Hepatocyte (in vitro differentiated cells): ENCODE results near the gene CHRNA4. TPM values are rescaled to one million over a fixed set of nuclear protein-coding genes. Genes with fewer than 3 reads are reported as not detected.
A peak's percentile ranks its signal among the peaks of the same experiment; 100 is the strongest.

Experiments used
- DNase-seq: peaks from one replicate; pipeline ENCODE4 v3.0.0-alpha.2; 2016; ENCODE audit warnings: low spot score
- H2AFZ ChIP-seq: fragments of 200-600 bp; sonication (generic); 2 replicates; pipeline ENCODE4 v1.6.0; 2016; ENCODE audit warnings: antibody characterized with exemption, mild to moderate bottlenecking
- H3K27ac ChIP-seq: fragments of 200-600 bp; sonication (generic); 2 replicates; pipeline ENCODE4 v1.5.1; 2016; ENCODE audit warnings: mild to moderate bottlenecking
- H3K27me3 ChIP-seq: fragments of 200-600 bp; sonication (generic); 2 replicates; pipeline ENCODE4 v1.6.1; 2016
- H3K36me3 ChIP-seq: fragments of 200-600 bp; sonication (generic); replicated peaks from 2 replicates; pipeline ENCODE4 v1.5.1; 2016; ENCODE audit warnings: low read depth; ENCODE audit not compliant: insufficient read depth
- H3K4me1 ChIP-seq: fragments of 200-600 bp; sonication (generic); 2 replicates; pipeline ENCODE4 v1.5.1; 2016; ENCODE audit warnings: mild to moderate bottlenecking, moderate library complexity; ENCODE audit not compliant: insufficient read depth
- H3K4me2 ChIP-seq: fragments of 200-600 bp; sonication (generic); 2 replicates; pipeline ENCODE4 v1.6.0; 2016
- H3K4me3 ChIP-seq: fragments of 200-600 bp; sonication (generic); 2 replicates; pipeline ENCODE4 v1.5.1; 2016; ENCODE audit warnings: mild to moderate bottlenecking
- H3K79me2 ChIP-seq: fragments of 200-600 bp; sonication (generic); 2 replicates; pipeline ENCODE4 v1.6.0; 2017; ENCODE audit warnings: mild to moderate bottlenecking
- H3K9me2 ChIP-seq: fragments of 200-600 bp; sonication (generic); replicated peaks from 2 replicates; pipeline ENCODE4 v1.6.0; 2017; ENCODE audit warnings: mild to moderate bottlenecking; ENCODE audit not compliant: insufficient read depth
- H3K9me3 ChIP-seq: fragments of 200-600 bp; sonication (generic); 2 replicates; pipeline ENCODE4 v1.5.1; 2016; ENCODE audit warnings: low read depth, mild to moderate bottlenecking
- H4K20me1 ChIP-seq: fragments of 200-600 bp; sonication (generic); 2 replicates; pipeline ENCODE4 v1.6.0; 2016; ENCODE audit warnings: mild to moderate bottlenecking; ENCODE audit not compliant: insufficient read depth, poor library complexity, severe bottlenecking
- EZH2 ChIP-seq: fragments of 200-600 bp; sonication (generic); IDR thresholded peaks from 2 replicates; pipeline ENCODE4 v1.6.1; 2016; ENCODE audit warnings: antibody characterized with exemption, mild to moderate bottlenecking, borderline replicate concordance
- EZH2phosphoT487 ChIP-seq: fragments of 200-600 bp; sonication (generic); IDR thresholded peaks from one replicate; pipeline ENCODE4 v1.6.1; 2018; ENCODE audit warnings: antibody characterized with exemption, mild to moderate bottlenecking, low read depth, moderate library complexity; ENCODE audit not compliant: unreplicated experiment, severe bottlenecking
- WGBS: methylation state at CpG from one replicate; pipeline ENCODE4 v1.1.6; 2016; ENCODE audit warnings: low lambda C conversion rate; ENCODE audit errors: missing lambda C conversion rate; 5-methylcytosine and 5-hydroxymethylcytosine counted together
- polyA plus RNA-seq: library from polyadenylated mRNA; unstranded; fragments of >200 nt; fragmentation: Nextera tagmentation; extraction: Ambion mirVana; gene quantifications from 2 replicates; pipeline ENCODE4 v1.2.1, GENCODE V29; 2016
- total RNA-seq: library from RNA; depleted of rRNA; stranded (reverse); fragments of >200 nt; gene quantifications from 2 replicates; pipeline ENCODE4 v1.2.3, GENCODE V29; 2014
- TF ChIP-seq, protein P1 (sequence below): fragments of 200-600 bp; sonication (generic); IDR thresholded peaks from 2 replicates; pipeline ENCODE4 v1.5.1; 2016; ENCODE audit warnings: antibody characterized with exemption, mild to moderate bottlenecking; ENCODE audit not compliant: poor library complexity

Gene CHRNA4
- total and polyA plus RNA-seq, 2 experiments from 2014 or later = 0.25 TPM; not detected in 1

DNA sequence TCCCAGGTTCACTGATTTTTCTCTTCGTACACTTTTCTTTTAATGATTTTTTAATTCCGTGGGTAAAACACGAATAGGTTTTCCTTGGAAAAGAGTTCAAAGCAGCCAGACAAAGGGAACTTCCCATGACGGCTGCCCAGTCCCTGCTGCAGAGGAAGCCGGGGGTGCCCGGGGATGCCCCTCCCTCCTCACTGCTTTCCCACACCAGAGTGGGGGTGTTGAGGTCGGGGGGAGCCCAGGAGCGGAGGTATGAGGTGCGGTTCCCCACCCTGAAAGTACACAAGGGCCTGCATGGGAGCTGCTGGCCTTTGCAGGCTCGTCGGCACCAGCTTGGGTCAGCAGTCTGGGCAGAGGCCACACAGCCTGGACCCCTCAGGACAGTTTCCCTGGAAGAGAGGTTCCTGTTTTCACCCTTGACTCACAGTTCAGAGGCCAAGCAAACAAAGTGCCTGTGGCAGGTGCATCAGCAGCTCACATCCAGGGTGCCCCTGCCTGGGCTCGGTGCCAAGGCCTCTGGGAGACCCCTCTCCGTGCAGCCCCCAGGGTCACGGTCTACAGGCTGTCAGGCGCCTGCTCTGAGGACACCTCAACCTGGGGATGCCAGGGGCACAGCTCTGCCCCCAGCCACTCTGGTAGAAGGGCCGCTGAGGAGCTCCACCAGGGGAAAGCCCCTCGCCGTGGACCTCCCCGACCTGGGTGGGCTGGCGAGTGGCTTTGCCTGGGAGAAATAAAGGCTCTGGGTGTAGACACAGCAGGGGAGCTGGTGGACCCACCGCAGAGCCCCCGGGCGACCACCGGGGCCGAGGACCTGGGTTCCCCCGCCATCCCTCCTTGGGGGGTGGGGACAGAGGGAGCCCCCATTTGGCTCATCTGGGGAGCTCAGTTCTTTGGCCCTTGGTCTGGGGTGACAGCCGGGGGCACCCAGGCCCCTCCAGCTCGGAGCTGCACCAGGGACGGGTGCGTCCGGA, 15.4 kb upstream of the CHRNA4 start:
- Histone ChIP-seq H3K9me2 (no peaks in the 10 kb centered on the region), H3K4me1 (peaks cover 13% of the 10 kb centered on the region), H3K36me3 (no peaks in the 10 kb centered on the region), H3K27me3 (no peaks in the 10 kb centered on the region), H4K20me1 (no peaks in the 10 kb centered on the region), H3K79me2 (no peaks in the 10 kb centered on the region), H3K27ac (no peak overlapping the region), H3K4me3 (no peak overlapping the region), H3K4me2 (no peak overlapping the region), H2AFZ (no peak overlapping the region), H3K9me3 (no peaks in the 10 kb centered on the region)
- 81% methylated on average over 30 of the region's 31 CpGs for WGBS
- TF ChIP-seq EZH2 (no peak), EZH2phosphoT487 (no peak)
- TF ChIP-seq, protein P1, sequence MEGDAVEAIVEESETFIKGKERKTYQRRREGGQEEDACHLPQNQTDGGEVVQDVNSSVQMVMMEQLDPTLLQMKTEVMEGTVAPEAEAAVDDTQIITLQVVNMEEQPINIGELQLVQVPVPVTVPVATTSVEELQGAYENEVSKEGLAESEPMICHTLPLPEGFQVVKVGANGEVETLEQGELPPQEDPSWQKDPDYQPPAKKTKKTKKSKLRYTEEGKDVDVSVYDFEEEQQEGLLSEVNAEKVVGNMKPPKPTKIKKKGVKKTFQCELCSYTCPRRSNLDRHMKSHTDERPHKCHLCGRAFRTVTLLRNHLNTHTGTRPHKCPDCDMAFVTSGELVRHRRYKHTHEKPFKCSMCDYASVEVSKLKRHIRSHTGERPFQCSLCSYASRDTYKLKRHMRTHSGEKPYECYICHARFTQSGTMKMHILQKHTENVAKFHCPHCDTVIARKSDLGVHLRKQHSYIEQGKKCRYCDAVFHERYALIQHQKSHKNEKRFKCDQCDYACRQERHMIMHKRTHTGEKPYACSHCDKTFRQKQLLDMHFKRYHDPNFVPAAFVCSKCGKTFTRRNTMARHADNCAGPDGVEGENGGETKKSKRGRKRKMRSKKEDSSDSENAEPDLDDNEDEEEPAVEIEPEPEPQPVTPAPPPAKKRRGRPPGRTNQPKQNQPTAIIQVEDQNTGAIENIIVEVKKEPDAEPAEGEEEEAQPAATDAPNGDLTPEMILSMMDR = no peak
- no peak for DNase-seq

DNA sequence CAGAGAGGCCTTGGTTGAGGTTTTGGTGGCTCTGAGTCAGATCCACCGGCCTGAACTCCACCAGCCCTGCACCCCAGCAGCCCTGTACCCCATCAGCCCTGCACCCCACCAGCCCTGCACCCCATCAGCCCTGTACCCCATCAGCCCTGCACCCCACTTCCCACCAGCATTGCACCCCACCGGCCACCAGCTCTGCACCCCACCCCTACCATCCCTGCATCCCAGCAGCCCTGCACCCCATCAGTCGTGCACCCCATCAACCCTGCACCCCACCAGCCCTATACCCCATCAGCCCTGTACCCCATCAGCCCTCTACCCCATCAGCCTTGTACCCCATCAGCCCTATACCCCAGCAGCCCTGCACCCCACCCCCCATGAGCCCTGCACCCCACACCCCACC, 14.3 kb upstream of the CHRNA4 start:
- no peak overlapping the region for H3K4me2 ChIP-seq
- peaks cover 13% of the 10 kb centered on the region for H3K4me1 ChIP-seq
- 89% methylated on average over 3 of the region's 3 CpGs for WGBS
- H3K4me3 ChIP-seq = no peak overlapping the region
- no peaks in the 10 kb centered on the region for H3K36me3 ChIP-seq
- H3K9me2 ChIP-seq = no peaks in the 10 kb centered on the region
- H3K79me2 ChIP-seq = no peaks in the 10 kb centered on the region
- TF ChIP-seq EZH2 = no peak
- H3K27me3 ChIP-seq = no peaks in the 10 kb centered on the region
- no peaks in the 10 kb centered on the region for H4K20me1 ChIP-seq
- no peak overlapping the region for H3K27ac ChIP-seq
- H2AFZ ChIP-seq = no peak overlapping the region
- no peaks in the 10 kb centered on the region for H3K9me3 ChIP-seq
- no peak for DNase-seq

DNA sequence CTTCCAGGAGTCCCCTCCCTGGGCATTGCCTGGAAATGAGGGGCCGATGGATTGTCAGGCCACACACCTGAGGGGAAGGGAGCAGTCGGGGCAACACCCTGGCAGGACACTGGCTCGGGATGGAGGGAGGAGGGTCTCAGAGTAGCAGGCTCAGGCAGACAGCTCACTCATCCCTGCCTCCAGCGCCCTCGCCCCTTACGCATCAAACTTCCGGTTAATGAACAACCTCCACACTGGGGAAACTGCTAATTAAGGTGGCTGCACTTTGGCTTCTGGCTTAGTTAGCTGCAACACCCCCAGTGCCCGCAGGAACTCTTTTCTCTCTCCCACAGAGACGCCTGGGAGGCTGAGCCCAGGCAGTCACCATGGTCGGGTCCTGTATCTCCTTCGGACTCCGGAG, 13.4 kb upstream of the CHRNA4 start:
- WGBS = 62% methylated on average over 12 of the region's 12 CpGs
- Histone ChIP-seq H3K27ac (no peak overlapping the region), H4K20me1 (no peaks in the 10 kb centered on the region), H3K27me3 (no peaks in the 10 kb centered on the region), H3K4me1 (peaks cover 13% of the 10 kb centered on the region), H3K4me3 (no peak overlapping the region), H3K9me2 (no peaks in the 10 kb centered on the region), H2AFZ (no peak overlapping the region), H3K4me2 (no peak overlapping the region), H3K79me2 (no peaks in the 10 kb centered on the region), H3K36me3 (no peaks in the 10 kb centered on the region), H3K9me3 (no peaks in the 10 kb centered on the region)
- peak; percentile 47 for DNase-seq
- TF ChIP-seq EZH2 = no peak
- TF ChIP-seq EZH2phosphoT487 = no peak
- TF ChIP-seq, protein P1 = no peak

DNA sequence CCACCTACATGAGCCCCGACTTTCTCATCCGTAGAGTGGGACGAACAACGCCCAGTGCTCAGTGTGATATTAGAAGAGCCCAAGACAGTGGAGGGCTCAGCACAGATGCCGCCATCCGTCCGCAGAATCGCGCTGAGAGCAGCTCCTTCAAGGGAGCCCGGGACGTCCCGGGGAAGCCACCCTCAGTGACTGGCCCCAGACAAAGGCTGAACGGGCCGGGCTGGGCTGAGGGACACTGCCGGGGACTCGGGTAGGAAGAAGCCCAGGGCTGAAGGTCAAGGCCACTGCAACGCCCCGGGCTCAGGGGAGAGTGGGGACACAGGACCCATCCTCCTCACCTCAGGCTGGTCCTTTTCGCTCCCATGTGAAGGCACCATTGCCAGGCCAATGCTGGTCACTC, 12.8 kb upstream of the CHRNA4 start:
- H4K20me1 ChIP-seq = no peaks in the 10 kb centered on the region
- H3K4me2 ChIP-seq = no peak overlapping the region
- no peaks in the 10 kb centered on the region for H3K79me2 ChIP-seq
- no peak for TF ChIP-seq EZH2
- TF ChIP-seq EZH2phosphoT487 = no peak
- TF ChIP-seq, protein P1 = no peak
- no peaks in the 10 kb centered on the region for H3K9me3 ChIP-seq
- no peaks in the 10 kb centered on the region for H3K36me3 ChIP-seq
- H3K4me1 ChIP-seq = peaks cover 13% of the 10 kb centered on the region
- no peak for DNase-seq
- no peak overlapping the region for H3K27ac ChIP-seq
- 83% methylated on average over 16 of the region's 19 CpGs for WGBS
- H3K27me3 ChIP-seq = no peaks in the 10 kb centered on the region
- H2AFZ ChIP-seq = no peak overlapping the region
- no peak overlapping the region for H3K4me3 ChIP-seq
- no peaks in the 10 kb centered on the region for H3K9me2 ChIP-seq
